Trophoblast cell (in vitro differentiated cells and primary cell): ENCODE results near the gene COBL.
A peak's percentile ranks its signal among the peaks of the same experiment; 100 is the strongest.

Experiments used
- DNase-seq, 2 donors: peaks; one replicate each; pipeline ENCODE4 v3.0.0-alpha.2; 2016
- H2AFZ ChIP-seq: 2 replicates; pipeline ENCODE4 v1.6.1; 2013; ENCODE audit warnings: low read length, moderate library complexity, mild to moderate bottlenecking; ENCODE audit not compliant: insufficient read depth, poor library complexity
- H2AK5ac ChIP-seq: 2 replicates; pipeline ENCODE4 v1.6.1; 2013; ENCODE audit warnings: mild to moderate bottlenecking, low read length
- H2BK120ac ChIP-seq: 2 replicates; pipeline ENCODE4 v1.6.1; 2013; ENCODE audit warnings: low read length, mild to moderate bottlenecking, moderate library complexity; ENCODE audit not compliant: insufficient read depth, poor library complexity
- H2BK12ac ChIP-seq: 2 replicates; pipeline ENCODE4 v1.6.1; 2013; ENCODE audit warnings: mild to moderate bottlenecking, low read length, moderate library complexity
- H2BK5ac ChIP-seq: 2 replicates; pipeline ENCODE4 v1.6.1; 2013; ENCODE audit warnings: low read length, low read depth, moderate library complexity, mild to moderate bottlenecking; ENCODE audit not compliant: poor library complexity
- H3K14ac ChIP-seq: 2 replicates; pipeline ENCODE4 v1.6.1; 2013; ENCODE audit warnings: mild to moderate bottlenecking, low read length
- H3K18ac ChIP-seq: 2 replicates; pipeline ENCODE4 v1.6.1; 2013; ENCODE audit warnings: mild to moderate bottlenecking, low read length
- H3K23ac ChIP-seq: 2 replicates; pipeline ENCODE4 v1.6.1; 2013; ENCODE audit warnings: low read length
- H3K27ac ChIP-seq: 2 replicates; pipeline ENCODE4 v1.5.1; 2013; ENCODE audit warnings: low read depth, mild to moderate bottlenecking, inconsistent platforms, low read length, moderate library complexity
- H3K27me3 ChIP-seq: 2 replicates; pipeline ENCODE4 v1.6.1; 2013; ENCODE audit warnings: inconsistent platforms, mild to moderate bottlenecking, low read length, moderate library complexity; ENCODE audit not compliant: insufficient read depth
- H3K36me3 ChIP-seq, 2 experiments: 1 replicate in 1 of 2; 2 replicates in 1 of 2; pipeline ENCODE4 v1.6.1; 2013; ENCODE audit warnings: low read length in 2 of 2, mild to moderate bottlenecking in 2 of 2, moderate library complexity in 1 of 2; ENCODE audit not compliant: insufficient read depth in 2 of 2, control insufficient read depth in 1 of 2
- H3K4ac ChIP-seq: 2 replicates; pipeline ENCODE4 v1.6.1; 2013; ENCODE audit warnings: low read depth, mild to moderate bottlenecking, low read length, moderate library complexity
- H3K4me1 ChIP-seq, 2 experiments: 1 replicate in 1 of 2; 2 replicates in 1 of 2; pipeline ENCODE4 v1.6.1; 2013; ENCODE audit warnings: low read length in 2 of 2, mild to moderate bottlenecking in 2 of 2, moderate library complexity in 1 of 2; ENCODE audit not compliant: insufficient read depth in 2 of 2, control insufficient read depth in 1 of 2
- H3K4me2 ChIP-seq: 2 replicates; pipeline ENCODE4 v1.6.1; 2013; ENCODE audit warnings: inconsistent platforms, mild to moderate bottlenecking, low read length, moderate library complexity
- H3K4me3 ChIP-seq: 2 replicates; pipeline ENCODE4 v1.5.1; 2013; ENCODE audit warnings: mild to moderate bottlenecking, low read depth, low read length, inconsistent platforms
- H3K79me1 ChIP-seq: one replicate; pipeline ENCODE4 v1.6.1; 2013; ENCODE audit warnings: low read length
- H3K79me2 ChIP-seq: 2 replicates; pipeline ENCODE4 v1.6.1; 2013; ENCODE audit warnings: low read length, mild to moderate bottlenecking; ENCODE audit not compliant: control insufficient read depth, insufficient read depth, poor library complexity
- H3K9ac ChIP-seq: 2 replicates; pipeline ENCODE4 v1.6.1; 2013; ENCODE audit warnings: mild to moderate bottlenecking, low read length
- H3K9me3 ChIP-seq: 2 replicates; pipeline ENCODE4 v1.6.1; 2013; ENCODE audit warnings: low read depth, mild to moderate bottlenecking, control low read depth, inconsistent platforms, low read length; ENCODE audit not compliant: insufficient read depth
- H4K12ac ChIP-seq: 2 replicates; pipeline ENCODE4 v1.6.1; 2013; ENCODE audit warnings: low read depth, mild to moderate bottlenecking, low read length, moderate library complexity
- H4K8ac ChIP-seq: 2 replicates; pipeline ENCODE4 v1.6.1; 2013; ENCODE audit warnings: low read depth, mild to moderate bottlenecking, low read length, moderate library complexity
- H4K91ac ChIP-seq: one replicate; pipeline ENCODE4 v1.6.1; 2013; ENCODE audit warnings: low read depth, mild to moderate bottlenecking, low read length, moderate library complexity
- WGBS: extraction: QIAGEN DNeasy Blood & Tissue Kit; methylation state at CpG from one replicate; pipeline ENCODE4 v1.1.7; 2013; ENCODE audit warnings: missing lambda C conversion rate; ENCODE audit not compliant: insufficient read length, insufficient coverage; ENCODE audit errors: extremely low coverage; 5-methylcytosine and 5-hydroxymethylcytosine counted together

Gene COBL

GRCh38 chr7:51126813-51127617 is 189.6 kb downstream of the COBL start:
- Histone ChIP-seq H3K23ac (no peak overlapping the region), H3K9me3 (peaks cover 2% of the 10 kb centered on the region), H2BK120ac (no peak overlapping the region), H4K12ac (no peak overlapping the region), H3K79me1 (no peaks in the 10 kb centered on the region), H3K27me3 (no peaks in the 10 kb centered on the region), H3K4me1 (no peaks in the 10 kb centered on the region), H3K18ac (no peak overlapping the region), H2BK5ac (no peak overlapping the region), H3K4me3 (no peak overlapping the region), H3K9ac (no peak overlapping the region), H3K4ac (no peak overlapping the region), H4K8ac (no peak overlapping the region), H4K91ac (no peak overlapping the region), H3K4me2 (no peak overlapping the region), H3K14ac (no peak overlapping the region), H3K36me3 (no peaks in the 10 kb centered on the region), H3K79me2 (no peaks in the 10 kb centered on the region), H3K27ac (no peak overlapping the region), H2AK5ac (no peak overlapping the region), H2AFZ (no peak overlapping the region), H2BK12ac (no peak overlapping the region)
- no CpG with 5 or more reads among the region's 19 CpGs for WGBS
- DNase-seq: no peak

DNA sequence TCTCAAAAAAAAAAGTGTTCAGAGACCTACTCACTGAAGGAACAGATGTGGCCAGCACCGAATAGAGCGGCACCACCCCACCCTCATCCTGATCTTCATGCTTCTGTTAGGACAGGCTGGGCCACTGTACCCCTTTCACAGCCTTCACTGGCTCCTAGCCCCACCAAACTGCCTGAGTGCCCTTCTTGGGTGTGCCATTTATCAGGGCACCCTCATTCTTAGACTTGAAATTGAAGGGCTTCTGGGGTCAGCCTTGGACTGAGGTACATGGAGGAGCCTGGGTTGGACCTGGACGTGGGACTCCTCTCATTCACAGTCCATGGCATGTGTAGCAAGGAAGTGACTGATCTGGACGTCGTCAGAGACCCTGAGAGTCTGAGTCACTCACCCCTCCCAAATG is 190.3 kb downstream of the COBL start:
- no CpG with 5 or more reads among the region's 5 CpGs for WGBS
- Histone ChIP-seq H3K9me3 (peaks cover 2% of the 10 kb centered on the region), H3K4me1 (no peaks in the 10 kb centered on the region), H3K27me3 (no peaks in the 10 kb centered on the region), H3K4me2 (no peak overlapping the region), H3K18ac (no peak overlapping the region), H2AFZ (no peak overlapping the region), H3K79me2 (no peaks in the 10 kb centered on the region), H3K4ac (no peak overlapping the region), H2BK5ac (no peak overlapping the region), H2AK5ac (no peak overlapping the region), H3K27ac (no peak overlapping the region), H3K9ac (no peak overlapping the region), H2BK12ac (no peak overlapping the region), H3K14ac (no peak overlapping the region), H3K36me3 (no peaks in the 10 kb centered on the region), H2BK120ac (no peak overlapping the region), H4K91ac (no peak overlapping the region), H3K79me1 (no peaks in the 10 kb centered on the region), H3K23ac (no peak overlapping the region), H4K12ac (no peak overlapping the region), H4K8ac (no peak overlapping the region), H3K4me3 (no peak overlapping the region)
- no peak for DNase-seq

DNA sequence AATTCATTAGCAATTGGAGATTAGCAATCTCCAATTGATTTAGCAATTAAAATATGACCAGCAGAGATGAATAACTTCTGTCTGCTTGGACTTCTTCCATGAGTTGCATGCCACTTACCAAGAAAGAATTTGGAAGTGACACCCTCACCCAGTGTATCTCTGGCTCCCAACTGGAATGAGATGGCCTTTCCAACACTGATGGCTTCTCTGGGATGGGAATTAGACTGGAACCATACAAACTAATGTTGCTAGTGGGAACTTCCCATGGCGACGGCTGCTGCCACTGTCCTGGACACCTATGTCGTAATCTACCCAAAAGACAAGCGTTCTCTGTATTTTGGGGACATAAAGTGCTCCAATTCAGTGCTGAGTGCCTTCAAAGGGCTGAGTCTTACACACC is 192.3 kb downstream of the COBL start:
- H3K36me3 ChIP-seq: no peaks in the 10 kb centered on the region
- no peaks in the 10 kb centered on the region for H3K27me3 ChIP-seq
- no peaks in the 10 kb centered on the region for H3K4me1 ChIP-seq
- H2AFZ ChIP-seq: no peak overlapping the region
- H3K14ac ChIP-seq: no peak overlapping the region
- H3K23ac ChIP-seq: no peak overlapping the region
- no peak overlapping the region for H2BK5ac ChIP-seq
- WGBS: no CpG with 5 or more reads among the region's 4 CpGs
- no peak overlapping the region for H3K4ac ChIP-seq
- no peak overlapping the region for H3K4me3 ChIP-seq
- no peak for DNase-seq
- no peak overlapping the region for H2AK5ac ChIP-seq
- no peak overlapping the region for H2BK120ac ChIP-seq
- no peak overlapping the region for H3K4me2 ChIP-seq
- H4K12ac ChIP-seq: no peak overlapping the region
- H2BK12ac ChIP-seq: no peak overlapping the region
- H3K79me2 ChIP-seq: no peaks in the 10 kb centered on the region
- H3K9ac ChIP-seq: no peak overlapping the region
- no peak overlapping the region for H4K91ac ChIP-seq
- no peak overlapping the region for H3K27ac ChIP-seq
- H3K79me1 ChIP-seq: no peaks in the 10 kb centered on the region
- no peak overlapping the region for H3K18ac ChIP-seq
- H4K8ac ChIP-seq: no peak overlapping the region
- peaks cover 2% of the 10 kb centered on the region for H3K9me3 ChIP-seq

- Histone ChIP-seq H4K91ac (no peak overlapping the region), H3K14ac (no peak overlapping the region), H3K4ac (no peak overlapping the region), H3K18ac (no peak overlapping the region), H3K4me2 (no peak overlapping the region), H3K79me1 (no peaks in the 10 kb centered on the region), H2BK120ac (no peak overlapping the region), H3K27me3 (no peaks in the 10 kb centered on the region), H2AK5ac (no peak overlapping the region), H3K27ac (no peak overlapping the region), H4K8ac (no peak overlapping the region), H2BK12ac (no peak overlapping the region), H2BK5ac (no peak overlapping the region), H3K36me3 (no peaks in the 10 kb centered on the region), H3K4me1 (no peaks in the 10 kb centered on the region), H3K9ac (no peak overlapping the region), H3K9me3 (no peaks in the 10 kb centered on the region), H4K12ac (no peak overlapping the region), H2AFZ (no peak overlapping the region), H3K4me3 (no peak overlapping the region), H3K23ac (no peak overlapping the region), H3K79me2 (no peaks in the 10 kb centered on the region)
- no CpG with 5 or more reads among the region's 3 CpGs for WGBS
- peak; percentile 89 to 91 for DNase-seq
Observed at GRCh38 chr7:51123322-51124019, 193.1 kb downstream of the COBL start.
